ENCODE measurements around the gene EXOC4. TPM values are rescaled to one million over a fixed set of nuclear protein-coding genes. Genes with fewer than 3 reads are reported as not detected.

The EXOC4 gene
- total RNA-seq, 4 donors from 2014 or later = 59.2 to 88.7 (median 71.6) TPM

- no peak for DNase-seq (ENCODE audit: low spot score)
- ATAC-seq (ENCODE audit: low FRiP score) = no peak
- TF ChIP-seq CTCF (IDR thresholded peaks at IDR 0.05) = no peak
These were observed 138.3 kb downstream of the EXOC4 start for GRCh38 chr7:133391206-133391605.

- no peak for TF ChIP-seq CTCF (IDR thresholded peaks at IDR 0.05)
- no peak for DNase-seq (ENCODE audit: low spot score)
- no peak for ATAC-seq (ENCODE audit: low FRiP score)
These were observed 141.5 kb downstream of the EXOC4 start for GRCh38 chr7:133394369-133394768.

GRCh38 chr7:133395551-133395950 lies 142.7 kb downstream of the EXOC4 start:
- ATAC-seq (ENCODE audit: low FRiP score) (no peak), DNase-seq (ENCODE audit: low spot score) (no peak)
- no peak for TF ChIP-seq CTCF (IDR thresholded peaks at IDR 0.05)

- ATAC-seq (ENCODE audit: low FRiP score) (no peak), DNase-seq (ENCODE audit: low spot score) (no peak)
- no peak for TF ChIP-seq CTCF (IDR thresholded peaks at IDR 0.05)
These were observed 145.6 kb downstream of the EXOC4 start for GRCh38 chr7:133398506-133398905.

- no peak for ATAC-seq (ENCODE audit: low FRiP score)
- no peak for DNase-seq (ENCODE audit: low spot score)
- no peak for TF ChIP-seq CTCF (IDR thresholded peaks at IDR 0.05)
These were observed 148.3 kb downstream of the EXOC4 start for GRCh38 chr7:133401225-133401624.

- ATAC-seq (ENCODE audit: low FRiP score) = no peak
- no peak for DNase-seq (ENCODE audit: low spot score)
- TF ChIP-seq CTCF (IDR thresholded peaks at IDR 0.05) = no peak
These were observed 155.3 kb downstream of the EXOC4 start for GRCh38 chr7:133408212-133408611.

- DNase-seq (ENCODE audit: low spot score) = no peak
- TF ChIP-seq CTCF (IDR thresholded peaks at IDR 0.05) = no peak
- ATAC-seq (ENCODE audit: low FRiP score) = no peak
These were observed 156.5 kb downstream of the EXOC4 start for GRCh38 chr7:133409421-133409820.

All from omental fat pad (tissue), 4 donors.